ENCODE data around the gene MPP4. TPM values are rescaled to one million over a fixed set of nuclear protein-coding genes. Genes with fewer than 3 reads are reported as not detected.

Gene MPP4
- total RNA-seq, 1 experiment from 2014 or later: 0.16 TPM

DNA sequence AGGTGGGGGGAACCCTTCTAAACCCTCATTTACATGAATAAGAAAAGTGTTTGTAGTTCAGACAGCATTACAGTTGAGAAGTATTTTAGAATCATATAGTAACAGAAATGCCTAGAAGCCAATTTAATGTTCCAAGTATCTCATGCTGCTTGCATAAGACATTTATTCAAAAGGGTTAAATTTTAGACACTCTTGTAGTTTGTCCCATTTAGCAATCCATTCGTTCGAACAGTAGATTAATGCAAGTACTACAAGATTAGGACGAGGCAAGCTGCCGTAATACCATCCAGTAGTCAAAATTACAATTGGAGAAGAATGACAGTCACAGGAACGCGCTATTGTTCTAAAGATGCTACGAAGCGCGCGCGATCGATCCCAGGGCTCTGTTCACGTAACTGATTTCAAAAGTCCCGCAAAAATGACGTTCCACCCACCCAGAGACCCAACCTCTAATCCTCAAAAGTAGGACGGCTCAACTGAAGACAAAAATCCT lies 56.3 kb downstream of the MPP4 start:
- H3K4me1 Mint-ChIP-seq (ENCODE audit: low read depth, unreplicated experiment): peaks cover 18% of the 10 kb centered on the region
- H3K36me3 Mint-ChIP-seq (ENCODE audit: insufficient read depth, unreplicated experiment): peaks cover 8% of the 10 kb centered on the region
- H3K27me3 Mint-ChIP-seq (ENCODE audit: insufficient read depth, unreplicated experiment): no peaks in the 10 kb centered on the region
- peak overlapping the region; percentile 64 for H3K4me3 ChIP-seq (ENCODE audit: low read depth, low read length)
- no peaks in the 10 kb centered on the region for H3K9me3 ChIP-seq
- TF ChIP-seq, protein P1, sequence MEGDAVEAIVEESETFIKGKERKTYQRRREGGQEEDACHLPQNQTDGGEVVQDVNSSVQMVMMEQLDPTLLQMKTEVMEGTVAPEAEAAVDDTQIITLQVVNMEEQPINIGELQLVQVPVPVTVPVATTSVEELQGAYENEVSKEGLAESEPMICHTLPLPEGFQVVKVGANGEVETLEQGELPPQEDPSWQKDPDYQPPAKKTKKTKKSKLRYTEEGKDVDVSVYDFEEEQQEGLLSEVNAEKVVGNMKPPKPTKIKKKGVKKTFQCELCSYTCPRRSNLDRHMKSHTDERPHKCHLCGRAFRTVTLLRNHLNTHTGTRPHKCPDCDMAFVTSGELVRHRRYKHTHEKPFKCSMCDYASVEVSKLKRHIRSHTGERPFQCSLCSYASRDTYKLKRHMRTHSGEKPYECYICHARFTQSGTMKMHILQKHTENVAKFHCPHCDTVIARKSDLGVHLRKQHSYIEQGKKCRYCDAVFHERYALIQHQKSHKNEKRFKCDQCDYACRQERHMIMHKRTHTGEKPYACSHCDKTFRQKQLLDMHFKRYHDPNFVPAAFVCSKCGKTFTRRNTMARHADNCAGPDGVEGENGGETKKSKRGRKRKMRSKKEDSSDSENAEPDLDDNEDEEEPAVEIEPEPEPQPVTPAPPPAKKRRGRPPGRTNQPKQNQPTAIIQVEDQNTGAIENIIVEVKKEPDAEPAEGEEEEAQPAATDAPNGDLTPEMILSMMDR (IDR thresholded peaks at IDR 0.05; ENCODE audit: insufficient read depth in 1 of 2, low read depth in 1 of 2, low read length in 1 of 2, severe bottlenecking in 1 of 2, unreplicated experiment in 1 of 2): no peak
- H3K4me3 Mint-ChIP-seq (ENCODE audit: unreplicated experiment): peak overlapping the region; percentile 92
- no peaks in the 10 kb centered on the region for H3K4me1 ChIP-seq
- no peaks in the 10 kb centered on the region for H3K36me3 ChIP-seq (ENCODE audit: control insufficient read depth, insufficient read depth, low read length)
- ChIA-PET POLR2A (interaction anchor here (0.6 kb wide), 1 partner anchor 64 kb away, joined by 3 read pairs; no protein-coding TSS in a partner anchor), CTCF (interaction anchor here (0.6 to 1.5 kb wide), 2 partner anchors 190 to 191 kb away, joined by 3 to 4 read pairs; partner anchors contain the start of gene TRAK2)
- no peaks in the 10 kb centered on the region for H3K27me3 ChIP-seq (replicated peaks; ENCODE audit: control insufficient read depth, insufficient read depth, low read length)
- H3K9me3 Mint-ChIP-seq (ENCODE audit: unreplicated experiment): no peaks in the 10 kb centered on the region
- intact Hi-C loops (cut with micrococcal nuclease; ENCODE audit: unreplicated experiment): loop anchor here (1.0 to 10.0 kb wide), 4 partner anchors 84 to 407 kb away; partner anchors contain the start of genes STRADB and TRAK2
- no peak for DNase-seq
- TSS peak; percentile 75 for BruUV-seq (replicated peaks)
- H3K27ac Mint-ChIP-seq (ENCODE audit: unreplicated experiment): peak overlapping the region; percentile 97

DNA sequence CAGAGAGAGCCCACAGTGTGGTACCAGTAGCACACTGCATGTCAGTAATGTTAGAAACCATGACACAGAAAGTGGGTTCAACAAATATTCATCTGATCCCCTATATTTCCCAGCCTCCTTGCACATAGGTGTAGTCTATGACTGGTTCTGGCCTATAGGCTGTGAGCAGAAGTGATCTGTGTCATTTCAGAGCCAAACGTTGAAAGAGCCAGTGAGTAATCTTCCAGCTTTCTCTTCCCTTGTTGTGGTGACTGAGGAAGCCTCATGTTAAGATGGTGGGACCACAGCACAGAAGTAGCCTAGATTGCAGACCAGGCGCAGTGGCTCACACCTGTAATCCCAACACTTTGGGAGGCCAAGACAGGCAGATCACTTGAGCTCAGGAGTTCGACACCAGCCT lies 59.2 kb downstream of the MPP4 start:
- Histone ChIP-seq H3K36me3 (ENCODE audit: control insufficient read depth, insufficient read depth, low read length) (no peaks in the 10 kb centered on the region), H3K27me3 (replicated peaks; ENCODE audit: control insufficient read depth, insufficient read depth, low read length) (no peaks in the 10 kb centered on the region), H3K4me3 (ENCODE audit: low read depth, low read length) (no peak overlapping the region), H3K9me3 (no peaks in the 10 kb centered on the region), H3K4me1 (no peaks in the 10 kb centered on the region)
- TF ChIP-seq, protein P1 (IDR thresholded peaks at IDR 0.05; ENCODE audit: insufficient read depth in 1 of 2, low read depth in 1 of 2, low read length in 1 of 2, severe bottlenecking in 1 of 2, unreplicated experiment in 1 of 2): no peak
- no peak overlapping the region for H3K4me3 Mint-ChIP-seq (ENCODE audit: unreplicated experiment)
- ChIA-PET POLR2A (no interaction called here), CTCF (no interaction called here)
- intact Hi-C loops (cut with micrococcal nuclease; ENCODE audit: unreplicated experiment): no loop called here
- H3K36me3 Mint-ChIP-seq (ENCODE audit: insufficient read depth, unreplicated experiment): peaks cover 8% of the 10 kb centered on the region
- DNase-seq: no peak
- H3K27me3 Mint-ChIP-seq (ENCODE audit: insufficient read depth, unreplicated experiment): no peaks in the 10 kb centered on the region
- H3K4me1 Mint-ChIP-seq (ENCODE audit: low read depth, unreplicated experiment): peaks cover 15% of the 10 kb centered on the region
- no peak overlapping the region for H3K27ac Mint-ChIP-seq (ENCODE audit: unreplicated experiment)
- BruUV-seq (replicated peaks): no TSS peak
- H3K9me3 Mint-ChIP-seq (ENCODE audit: unreplicated experiment): no peaks in the 10 kb centered on the region

DNA sequence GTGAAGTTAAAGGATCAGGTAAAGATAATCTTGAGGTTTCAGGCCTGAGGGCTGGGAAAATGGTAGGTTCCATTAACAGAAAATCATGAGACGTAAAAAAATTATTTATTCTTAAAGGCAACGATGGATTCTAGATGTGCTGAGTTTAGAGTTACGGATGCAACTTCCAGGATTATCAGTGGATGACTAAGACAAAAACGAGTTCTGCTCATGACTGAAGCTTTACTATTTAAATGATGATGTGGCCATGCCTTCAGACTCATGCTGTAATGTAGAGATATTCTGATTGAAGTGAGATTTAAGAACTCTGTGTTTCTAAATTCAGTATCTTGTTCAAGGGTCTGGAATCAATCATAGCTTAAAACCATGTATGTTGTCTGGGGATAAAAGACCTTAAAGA lies 60.1 kb downstream of the MPP4 start:
- Mint-ChIP-seq H3K27me3 (ENCODE audit: insufficient read depth, unreplicated experiment) (no peaks in the 10 kb centered on the region), H3K9me3 (ENCODE audit: unreplicated experiment) (no peaks in the 10 kb centered on the region), H3K4me1 (ENCODE audit: low read depth, unreplicated experiment) (peaks cover 7% of the 10 kb centered on the region), H3K36me3 (ENCODE audit: insufficient read depth, unreplicated experiment) (peaks cover 8% of the 10 kb centered on the region), H3K4me3 (ENCODE audit: unreplicated experiment) (no peak overlapping the region), H3K27ac (ENCODE audit: unreplicated experiment) (no peak overlapping the region)
- H3K4me3 ChIP-seq (ENCODE audit: low read depth, low read length): no peak overlapping the region
- no peaks in the 10 kb centered on the region for H3K27me3 ChIP-seq (replicated peaks; ENCODE audit: control insufficient read depth, insufficient read depth, low read length)
- peaks cover 2% of the 10 kb centered on the region; the same call in 1 of the 2 replicates for H3K36me3 ChIP-seq (ENCODE audit: control insufficient read depth, insufficient read depth, low read length)
- BruUV-seq (replicated peaks): no TSS peak
- POLR2A ChIA-PET: no interaction called here
- DNase-seq: no peak
- no peaks in the 10 kb centered on the region for H3K4me1 ChIP-seq
- CTCF ChIA-PET: no interaction called here
- intact Hi-C loops (cut with micrococcal nuclease; ENCODE audit: unreplicated experiment): no loop called here
- TF ChIP-seq, protein P1 (IDR thresholded peaks at IDR 0.05; ENCODE audit: insufficient read depth in 1 of 2, low read depth in 1 of 2, low read length in 1 of 2, severe bottlenecking in 1 of 2, unreplicated experiment in 1 of 2): no peak
- H3K9me3 ChIP-seq: no peaks in the 10 kb centered on the region

Data from Caco-2 (cell line).